COR-L47 (cell line): ENCODE results near the gene POLA1.

Experiments used
- DNase-seq: peaks from one replicate; lab custom pipeline; 2025; lab: John Stamatoyannopoulos, UW

The POLA1 gene

GRCh38 chrX:24983931-24984330 lies 290.2 kb downstream of the POLA1 start:
- DNase-seq = no peak

DNA sequence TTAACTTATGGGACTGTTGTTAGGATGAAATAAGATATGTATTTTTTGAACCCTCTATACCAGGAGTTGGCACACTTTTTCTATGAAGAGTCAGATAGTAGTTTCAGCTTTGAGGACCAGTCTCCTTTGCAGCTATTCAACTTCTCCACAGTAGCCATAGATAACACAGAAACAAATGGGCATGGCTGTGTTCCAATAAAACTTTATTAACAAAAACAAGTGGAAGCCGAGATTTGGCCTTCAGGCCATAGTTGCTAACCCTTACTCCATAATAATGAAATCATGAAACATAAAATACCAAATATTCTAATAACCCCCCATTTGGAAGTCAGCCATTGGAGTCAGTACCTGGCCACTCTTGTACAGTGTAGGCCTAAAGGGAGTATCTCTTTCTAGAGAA lies 291.4 kb downstream of the POLA1 start:
- DNase-seq = no peak

- DNase-seq = no peak
Observed at GRCh38 chrX:24987731-24988130, 294.0 kb downstream of the POLA1 start.

DNA sequence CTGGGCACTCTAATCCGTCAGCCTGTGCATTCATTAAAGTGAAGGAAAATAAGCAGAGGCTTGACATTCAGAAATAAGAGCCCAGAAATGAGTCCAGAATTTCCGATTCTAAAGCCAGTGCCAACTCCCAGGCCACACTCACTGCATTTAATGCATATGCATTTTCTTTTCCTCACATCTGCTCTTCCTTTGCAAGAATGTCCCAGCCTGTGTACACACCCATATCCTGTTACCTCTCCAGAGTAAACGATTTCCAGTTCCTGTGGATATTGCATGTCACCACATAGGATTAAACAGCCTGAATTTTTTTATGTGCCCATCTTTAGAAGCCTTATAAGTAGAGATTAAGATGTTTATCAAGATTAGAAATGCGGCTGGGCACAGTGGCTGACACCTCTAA lies 294.6 kb downstream of the POLA1 start:
- no peak for DNase-seq

- DNase-seq = peak; percentile 67
Observed at GRCh38 chrX:24990535-24990934, 296.8 kb downstream of the POLA1 start.

GRCh38 chrX:24993879-24994278 lies 300.2 kb downstream of the POLA1 start:
- no peak for DNase-seq

- DNase-seq = no peak
Observed at GRCh38 chrX:24996096-24996709, 302.5 kb downstream of the POLA1 start.

GRCh38 chrX:24999511-24999910 lies 305.8 kb downstream of the POLA1 start:
- no peak for DNase-seq

DNA sequence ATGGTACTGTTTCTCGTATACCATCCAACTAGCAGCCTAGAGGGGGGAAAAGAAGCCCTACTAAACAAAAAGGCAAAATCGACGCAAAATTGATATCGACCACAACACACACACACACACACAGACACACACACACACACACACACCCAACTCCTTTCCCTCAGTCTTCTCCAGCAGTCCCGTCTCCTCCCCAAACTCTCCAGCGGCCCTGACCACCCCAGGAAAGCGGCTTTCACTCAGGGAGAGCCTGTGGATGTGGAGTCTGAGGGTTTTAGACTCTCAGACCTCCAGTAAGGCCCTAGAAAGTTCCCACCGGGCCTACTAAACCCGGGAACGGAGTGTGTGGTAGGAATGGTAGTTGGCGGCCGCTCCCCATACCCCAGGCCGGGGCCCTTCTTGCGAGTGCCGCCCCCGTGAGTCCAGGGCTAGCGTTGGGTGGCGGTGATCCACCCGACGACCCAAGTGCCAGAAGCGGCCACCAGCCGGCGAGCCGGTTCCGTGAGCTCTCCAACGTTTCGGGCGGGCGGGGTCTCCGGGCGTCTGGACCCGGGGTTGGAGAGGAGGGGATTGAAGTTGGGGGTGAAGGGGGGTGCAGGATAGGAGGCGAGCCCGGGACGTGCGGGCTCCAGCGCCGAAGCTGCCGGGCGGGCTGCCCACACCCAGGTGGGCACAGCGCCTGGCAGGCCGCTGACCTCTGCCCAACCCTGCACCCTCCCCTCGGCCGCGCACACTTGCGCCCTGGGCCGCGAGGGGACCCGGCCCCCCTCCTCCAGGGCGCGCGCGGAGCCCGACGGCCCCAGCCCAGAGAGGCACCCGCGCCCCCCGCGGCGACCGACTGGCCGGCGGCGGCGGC lies 308.3 kb downstream of the POLA1 start:
- no peak for DNase-seq

- DNase-seq = no peak
Observed at GRCh38 chrX:25002661-25003020, 308.9 kb downstream of the POLA1 start.

GRCh38 chrX:25003066-25003849 lies 309.5 kb downstream of the POLA1 start:
- no peak for DNase-seq

- no peak for DNase-seq
Observed at GRCh38 chrX:25004040-25004439, 310.3 kb downstream of the POLA1 start.

GRCh38 chrX:25004485-25005032 lies 310.8 kb downstream of the POLA1 start:
- no peak for DNase-seq

- DNase-seq = no peak
Observed at GRCh38 chrX:25005034-25005381, 311.3 kb downstream of the POLA1 start.

DNA sequence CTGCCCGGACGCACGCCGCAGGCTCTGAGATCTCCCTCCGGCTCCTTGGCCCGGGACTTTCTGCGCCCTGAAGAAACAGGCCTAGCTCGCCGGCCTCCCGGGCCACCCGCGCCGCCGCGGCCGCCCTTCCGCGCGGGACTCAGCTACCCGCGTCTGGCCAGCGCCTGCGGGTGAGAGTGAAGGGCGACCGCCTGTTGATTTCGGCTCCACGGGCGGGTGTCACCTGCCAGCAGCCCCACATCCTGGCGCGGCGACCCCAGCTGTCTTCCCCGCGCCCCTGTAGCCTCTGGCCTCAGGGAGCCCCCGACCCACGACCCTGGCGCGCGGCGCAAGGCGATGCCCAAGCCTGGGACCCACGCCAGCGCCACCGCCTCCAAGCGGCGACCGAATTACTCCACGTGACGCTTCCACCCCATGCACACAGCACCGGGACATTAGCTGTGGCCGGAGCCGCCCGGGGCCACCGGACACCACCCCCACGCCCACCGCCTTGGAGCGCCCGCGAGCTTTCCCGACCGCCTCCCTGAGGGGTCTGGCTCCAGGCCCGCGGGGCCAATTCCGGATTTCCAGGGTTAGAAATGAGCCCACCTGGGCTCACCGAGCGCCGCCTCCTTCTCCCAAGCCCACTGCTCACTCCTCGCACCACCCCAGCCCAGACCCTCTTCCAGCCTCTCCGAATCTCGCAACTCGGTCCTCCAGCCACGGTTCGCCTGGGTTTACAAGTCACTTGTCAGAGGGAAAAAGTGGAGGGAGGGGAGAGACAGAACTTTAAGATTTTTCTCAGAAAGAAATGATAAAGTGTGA lies 311.9 kb downstream of the POLA1 start:
- no peak for DNase-seq

- DNase-seq = no peak
Observed at GRCh38 chrX:25006586-25007058, 312.9 kb downstream of the POLA1 start.

GRCh38 chrX:25007059-25008053 lies 313.6 kb downstream of the POLA1 start:
- no peak for DNase-seq

- no peak for DNase-seq
Observed at GRCh38 chrX:25009407-25009806, 315.7 kb downstream of the POLA1 start.

DNA sequence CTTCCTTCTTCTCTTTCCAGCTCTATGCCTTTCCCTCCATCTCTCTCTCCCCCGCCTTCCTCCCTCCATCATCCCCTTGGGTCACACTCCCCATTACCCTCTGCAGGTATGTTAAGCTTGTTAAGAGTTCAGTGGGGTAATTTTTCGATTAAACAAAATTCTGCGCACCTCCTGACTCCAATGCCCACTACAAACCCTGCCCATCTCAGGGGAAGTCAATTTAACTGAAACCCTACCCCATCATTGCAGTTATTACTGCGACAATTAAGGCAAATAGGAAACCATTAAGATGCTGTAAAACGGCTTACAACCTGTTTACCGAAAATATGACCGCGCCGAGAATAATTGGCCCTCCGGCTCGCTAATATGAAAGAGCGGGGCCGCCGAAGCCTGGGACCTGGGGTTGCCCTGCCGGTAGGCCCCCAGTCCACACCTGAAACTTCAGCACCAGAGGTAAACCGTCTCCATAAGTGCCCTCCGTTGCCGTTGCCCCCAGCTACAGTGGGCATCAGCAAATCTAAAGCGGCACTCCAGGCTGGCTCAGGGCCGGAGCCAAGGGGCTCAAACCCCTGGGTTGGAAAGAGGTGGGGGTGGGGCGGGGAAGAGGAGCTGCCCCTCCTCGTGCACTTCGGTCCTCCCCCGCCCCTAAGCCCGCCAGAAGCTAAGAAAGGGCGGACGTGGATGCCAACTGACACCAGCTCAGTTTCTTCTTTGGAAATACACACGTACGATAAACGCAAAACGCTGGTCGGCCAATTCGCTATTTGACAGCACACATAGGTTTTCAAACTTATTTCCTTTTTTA lies 317.3 kb downstream of the POLA1 start:
- no peak for DNase-seq
